Mammary epithelial cell (primary cell): ENCODE measurements around the gene DLX3.

ENCODE experiments used
- EZH2 ChIP-seq: IDR thresholded peaks from 2 replicates; pipeline ENCODE4 v1.6.1; 2012; ENCODE audit warnings: low read length, inconsistent platforms, borderline replicate concordance
- TF ChIP-seq, protein P1 (sequence below), 2 donors: IDR thresholded peaks in 1 of 2; conservative IDR thresholded peaks in 1 of 2; 2 replicates each; pipeline ENCODE4 v1.5.1; 2011 to 2012; ENCODE audit warnings: inconsistent platforms in 2 of 2, low read length in 2 of 2, mild to moderate bottlenecking in 2 of 2, control low read depth in 1 of 2, low read depth in 1 of 2; ENCODE audit not compliant: insufficient read depth in 1 of 2; ENCODE audit errors: extremely low read depth in 1 of 2

DNA sequence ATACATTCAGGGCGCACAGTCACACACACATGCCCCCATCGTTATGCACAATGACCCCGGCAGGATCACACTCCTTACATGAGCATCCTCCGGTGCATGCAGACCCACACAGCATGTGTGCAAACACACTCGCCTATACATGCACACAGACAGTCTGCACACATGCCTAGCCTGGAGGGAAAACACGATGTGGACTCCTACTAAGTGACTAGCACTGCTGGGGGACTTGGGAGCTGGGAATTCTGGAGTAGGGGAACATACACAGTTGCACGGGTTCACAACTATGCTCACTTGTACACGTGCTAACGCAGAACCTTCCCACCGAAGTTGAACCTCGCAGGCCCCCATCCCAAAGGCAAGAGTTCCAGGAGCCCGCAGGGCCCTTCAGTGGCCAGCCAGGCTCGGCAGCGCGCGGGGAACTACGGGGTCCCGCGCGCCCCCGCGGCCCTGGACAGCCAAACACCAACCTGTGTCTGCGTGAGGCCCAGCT, 2.0 kb downstream of the DLX3 start:
- TF ChIP-seq, protein P1, sequence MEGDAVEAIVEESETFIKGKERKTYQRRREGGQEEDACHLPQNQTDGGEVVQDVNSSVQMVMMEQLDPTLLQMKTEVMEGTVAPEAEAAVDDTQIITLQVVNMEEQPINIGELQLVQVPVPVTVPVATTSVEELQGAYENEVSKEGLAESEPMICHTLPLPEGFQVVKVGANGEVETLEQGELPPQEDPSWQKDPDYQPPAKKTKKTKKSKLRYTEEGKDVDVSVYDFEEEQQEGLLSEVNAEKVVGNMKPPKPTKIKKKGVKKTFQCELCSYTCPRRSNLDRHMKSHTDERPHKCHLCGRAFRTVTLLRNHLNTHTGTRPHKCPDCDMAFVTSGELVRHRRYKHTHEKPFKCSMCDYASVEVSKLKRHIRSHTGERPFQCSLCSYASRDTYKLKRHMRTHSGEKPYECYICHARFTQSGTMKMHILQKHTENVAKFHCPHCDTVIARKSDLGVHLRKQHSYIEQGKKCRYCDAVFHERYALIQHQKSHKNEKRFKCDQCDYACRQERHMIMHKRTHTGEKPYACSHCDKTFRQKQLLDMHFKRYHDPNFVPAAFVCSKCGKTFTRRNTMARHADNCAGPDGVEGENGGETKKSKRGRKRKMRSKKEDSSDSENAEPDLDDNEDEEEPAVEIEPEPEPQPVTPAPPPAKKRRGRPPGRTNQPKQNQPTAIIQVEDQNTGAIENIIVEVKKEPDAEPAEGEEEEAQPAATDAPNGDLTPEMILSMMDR (conservative IDR thresholded peaks at IDR 0.05 in 1 of 2, IDR thresholded peaks at IDR 0.05 in 1 of 2; ENCODE audit: extremely low read depth in 1 of 2, insufficient read depth in 1 of 2, low read depth in 1 of 2, low read length in 2 of 2) = no peak
- no peak for TF ChIP-seq EZH2
